ENCODE measurements around the gene TBC1D22A.

Gene TBC1D22A

GRCh38 chr22:46767249-46767985 lies 5.0 kb downstream of the TBC1D22A start:
- H3K9me3 Mint-ChIP-seq, result no peaks in the 10 kb centered on the region
- DNase-seq (ENCODE audit: low spot score in 2 of 2) (no peak), ATAC-seq (ENCODE audit: low read depth) (no peak)
- peaks cover 64% of the 10 kb centered on the region for H3K4me1 Mint-ChIP-seq
- H3K36me3 Mint-ChIP-seq, result peaks cover 25% of the 10 kb centered on the region
- peak overlapping the region; percentile 82 for H3K4me3 Mint-ChIP-seq
- H3K27ac Mint-ChIP-seq, result peak overlapping the region; percentile 98
- no peaks in the 10 kb centered on the region for H3K27me3 Mint-ChIP-seq

- peak overlapping the region; percentile 82 for H3K4me3 Mint-ChIP-seq
- DNase-seq (ENCODE audit: low spot score in 2 of 2) (peak; percentile 42 to 44), ATAC-seq (ENCODE audit: low read depth) (peak; percentile 42)
- H3K9me3 Mint-ChIP-seq, result no peaks in the 10 kb centered on the region
- H3K4me1 Mint-ChIP-seq, result peaks cover 65% of the 10 kb centered on the region
- H3K27ac Mint-ChIP-seq, result peak overlapping the region; percentile 98
- no peaks in the 10 kb centered on the region for H3K27me3 Mint-ChIP-seq
- peaks cover 25% of the 10 kb centered on the region for H3K36me3 Mint-ChIP-seq
These were observed 6.8 kb downstream of the TBC1D22A start for GRCh38 chr22:46769191-46769675.

- Mint-ChIP-seq H3K36me3 (peaks cover 21% of the 10 kb centered on the region), H3K27me3 (no peaks in the 10 kb centered on the region), H3K4me3 (peak overlapping the region; percentile 82), H3K4me1 (peaks cover 63% of the 10 kb centered on the region), H3K9me3 (no peaks in the 10 kb centered on the region), H3K27ac (peak overlapping the region; percentile 98)
- DNase-seq (ENCODE audit: low spot score in 2 of 2) (no peak), ATAC-seq (ENCODE audit: low read depth) (no peak)
These were observed 7.3 kb downstream of the TBC1D22A start for GRCh38 chr22:46769706-46770105.

GRCh38 chr22:46770151-46770641 lies 7.7 kb downstream of the TBC1D22A start:
- Mint-ChIP-seq H3K4me1 (peaks cover 63% of the 10 kb centered on the region), H3K36me3 (peaks cover 20% of the 10 kb centered on the region), H3K27ac (peak overlapping the region; percentile 98), H3K9me3 (no peaks in the 10 kb centered on the region), H3K27me3 (no peaks in the 10 kb centered on the region), H3K4me3 (peak overlapping the region; percentile 82)
- no peak for ATAC-seq (ENCODE audit: low read depth)
- DNase-seq (ENCODE audit: low spot score in 2 of 2), result no peak

GRCh38 chr22:46770726-46771125 lies 8.3 kb downstream of the TBC1D22A start:
- Mint-ChIP-seq H3K4me1 (peaks cover 67% of the 10 kb centered on the region), H3K27me3 (no peaks in the 10 kb centered on the region), H3K36me3 (peaks cover 18% of the 10 kb centered on the region), H3K27ac (peak overlapping the region; percentile 98), H3K9me3 (no peaks in the 10 kb centered on the region), H3K4me3 (peak overlapping the region; percentile 82)
- ATAC-seq (ENCODE audit: low read depth) (peak; percentile 15), DNase-seq (ENCODE audit: low spot score in 2 of 2) (peak; percentile 38 to 46)

GRCh38 chr22:46773076-46773475 lies 10.6 kb downstream of the TBC1D22A start:
- peaks cover 76% of the 10 kb centered on the region for H3K4me1 Mint-ChIP-seq
- H3K9me3 Mint-ChIP-seq, result no peaks in the 10 kb centered on the region
- ATAC-seq (ENCODE audit: low read depth) (no peak), DNase-seq (ENCODE audit: low spot score in 2 of 2) (no peak)
- H3K36me3 Mint-ChIP-seq, result peaks cover 8% of the 10 kb centered on the region
- H3K27ac Mint-ChIP-seq, result peak overlapping the region; percentile 89
- no peaks in the 10 kb centered on the region for H3K27me3 Mint-ChIP-seq
- H3K4me3 Mint-ChIP-seq, result peak overlapping the region; percentile 41

DNA sequence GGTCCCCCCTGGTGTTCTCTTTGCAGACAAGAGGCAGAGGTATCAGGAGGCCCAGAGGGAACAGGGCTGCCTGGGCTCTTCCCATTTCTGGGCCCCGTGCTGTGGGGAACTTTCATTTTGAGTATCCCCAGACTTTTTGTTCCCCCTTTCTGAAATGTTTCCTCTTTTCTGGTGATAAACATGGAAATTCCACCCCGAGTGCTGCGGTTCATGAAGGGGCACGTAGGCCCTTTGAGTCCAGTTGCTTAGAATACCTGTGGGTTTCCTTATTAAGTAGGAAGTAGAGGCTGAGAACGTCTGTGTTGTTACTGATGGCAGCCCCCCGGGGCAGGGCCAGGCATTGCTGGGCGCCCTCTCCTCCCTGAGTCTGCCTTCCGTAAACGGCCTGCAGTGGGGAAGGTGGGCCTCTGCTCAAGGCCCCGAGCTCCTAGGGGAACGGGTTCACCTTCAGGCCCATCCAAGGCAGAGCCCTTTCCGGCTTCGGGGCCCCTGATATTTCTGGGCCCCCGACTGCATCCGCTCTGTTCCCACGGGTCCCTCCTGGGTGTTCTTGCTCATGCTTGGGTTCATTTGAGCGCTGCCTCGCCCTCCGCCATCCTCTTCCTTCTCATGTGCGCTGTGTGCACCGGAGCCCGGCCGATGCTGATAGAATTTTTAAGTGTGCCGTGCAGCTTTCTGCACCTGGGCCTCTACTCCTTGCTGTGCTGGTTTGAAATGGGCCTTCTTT lies 12.0 kb downstream of the TBC1D22A start:
- DNase-seq (ENCODE audit: low spot score in 2 of 2) (peak; percentile 38 to 55), ATAC-seq (ENCODE audit: low read depth) (peak; percentile 50)
- H3K27ac Mint-ChIP-seq, result peak overlapping the region; percentile 89

GRCh38 chr22:46774980-46775849 lies 12.8 kb downstream of the TBC1D22A start:
- Mint-ChIP-seq H3K27ac (peak overlapping the region; percentile 89), H3K27me3 (no peaks in the 10 kb centered on the region), H3K4me3 (peak overlapping the region; percentile 74), H3K9me3 (no peaks in the 10 kb centered on the region), H3K36me3 (peaks cover 5% of the 10 kb centered on the region), H3K4me1 (peaks cover 62% of the 10 kb centered on the region)
- no peak for DNase-seq (ENCODE audit: low spot score in 2 of 2)
- ATAC-seq (ENCODE audit: low read depth), result no peak

More for the DNA sequence above, 12.0 kb downstream of the TBC1D22A start:
- H3K4me1 Mint-ChIP-seq, result peaks cover 67% of the 10 kb centered on the region
- no peaks in the 10 kb centered on the region for H3K27me3 Mint-ChIP-seq
- no peaks in the 10 kb centered on the region for H3K9me3 Mint-ChIP-seq
- peak overlapping the region; percentile 74 for H3K4me3 Mint-ChIP-seq
- H3K36me3 Mint-ChIP-seq, result peaks cover 7% of the 10 kb centered on the region

DNA sequence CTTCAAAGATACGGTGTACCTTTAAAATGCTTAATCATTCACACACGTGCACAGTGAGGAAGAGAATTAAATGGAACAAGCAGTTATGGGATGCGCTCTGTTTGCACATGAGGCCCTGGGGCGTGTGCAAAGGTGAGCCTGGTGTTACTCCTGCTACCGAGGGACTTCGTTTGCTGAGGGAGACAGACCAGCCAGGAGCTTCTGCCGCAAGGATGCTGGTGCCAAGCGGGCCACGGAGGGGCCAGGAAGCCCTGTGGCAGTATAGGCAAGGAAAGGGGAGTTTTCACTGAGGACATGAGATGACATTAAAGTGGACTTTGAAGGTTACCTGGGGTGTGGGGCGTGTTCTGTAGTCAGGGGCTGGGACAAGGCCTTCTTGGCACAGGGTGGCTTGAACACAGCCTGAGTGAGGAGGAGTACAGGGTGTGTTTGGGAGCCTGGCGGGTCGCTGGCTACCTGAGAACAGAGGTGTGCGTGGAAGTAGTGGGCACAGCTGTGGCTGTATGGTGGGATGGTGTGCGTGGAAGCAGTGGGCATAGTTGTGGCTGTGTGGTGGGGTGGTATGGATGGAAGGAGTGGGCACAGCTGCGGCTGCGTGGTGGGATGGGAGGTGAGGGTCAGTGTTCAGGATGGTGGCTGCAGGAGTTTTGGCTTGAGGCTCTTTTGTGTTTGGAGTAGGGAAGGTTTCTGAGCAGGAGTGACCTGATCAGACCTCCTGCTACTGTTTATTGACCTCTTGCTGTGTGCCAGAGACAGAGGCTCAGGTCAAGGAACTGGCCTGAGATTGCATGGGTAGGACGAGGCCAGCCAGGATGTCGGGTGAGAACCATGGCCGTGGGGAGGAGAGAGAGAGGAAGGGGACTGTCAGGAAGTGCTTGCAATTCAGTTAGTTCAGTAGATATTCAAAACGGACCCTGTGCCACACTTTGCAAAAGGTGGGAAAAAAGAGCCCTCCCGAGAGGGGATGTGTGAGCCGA lies 13.7 kb downstream of the TBC1D22A start:
- peak overlapping the region; percentile 89 for H3K27ac Mint-ChIP-seq
- H3K27me3 Mint-ChIP-seq, result no peaks in the 10 kb centered on the region
- DNase-seq (ENCODE audit: low spot score in 2 of 2) (no peak), ATAC-seq (ENCODE audit: low read depth) (no peak)
- peaks cover 57% of the 10 kb centered on the region for H3K4me1 Mint-ChIP-seq
- peaks cover 5% of the 10 kb centered on the region for H3K36me3 Mint-ChIP-seq
- H3K9me3 Mint-ChIP-seq, result no peaks in the 10 kb centered on the region
- H3K4me3 Mint-ChIP-seq, result peak overlapping the region; percentile 74

GRCh38 chr22:46776876-46777608 lies 14.6 kb downstream of the TBC1D22A start:
- ATAC-seq (ENCODE audit: low read depth) (peak; percentile 1), DNase-seq (ENCODE audit: low spot score in 2 of 2) (no peak)
- Mint-ChIP-seq H3K27ac (peak overlapping the region; percentile 89), H3K9me3 (no peaks in the 10 kb centered on the region), H3K27me3 (no peaks in the 10 kb centered on the region), H3K4me1 (peaks cover 63% of the 10 kb centered on the region), H3K36me3 (peaks cover 5% of the 10 kb centered on the region), H3K4me3 (peak overlapping the region; percentile 74)

DNA sequence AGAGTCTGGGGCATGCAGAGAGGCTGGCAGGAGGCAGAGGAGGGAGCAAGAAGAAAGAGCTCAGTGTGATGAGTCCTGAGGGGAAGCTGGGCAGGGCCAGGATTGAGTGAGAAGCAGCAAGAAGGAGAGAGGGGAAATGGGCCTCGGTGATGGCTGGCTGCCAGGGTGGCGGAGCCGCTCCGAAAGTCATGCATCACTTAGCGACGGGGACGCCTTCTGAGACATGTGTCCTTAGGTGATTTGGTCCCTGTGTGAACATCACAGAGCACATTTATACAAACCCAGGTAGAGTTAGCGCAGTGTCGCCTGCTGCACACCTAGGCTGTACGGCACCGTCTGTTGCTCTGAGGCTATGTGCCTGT lies 15.1 kb downstream of the TBC1D22A start:
- H3K4me3 Mint-ChIP-seq, result peak overlapping the region; percentile 74
- peak; percentile 48 for ATAC-seq (ENCODE audit: low read depth)
- H3K4me1 Mint-ChIP-seq, result peaks cover 67% of the 10 kb centered on the region
- peak; percentile 52 to 62 for DNase-seq (ENCODE audit: low spot score in 2 of 2)
- H3K27ac Mint-ChIP-seq, result peak overlapping the region; percentile 89
- H3K36me3 Mint-ChIP-seq, result peaks cover 5% of the 10 kb centered on the region
- H3K27me3 Mint-ChIP-seq, result no peaks in the 10 kb centered on the region
- no peaks in the 10 kb centered on the region for H3K9me3 Mint-ChIP-seq

DNA sequence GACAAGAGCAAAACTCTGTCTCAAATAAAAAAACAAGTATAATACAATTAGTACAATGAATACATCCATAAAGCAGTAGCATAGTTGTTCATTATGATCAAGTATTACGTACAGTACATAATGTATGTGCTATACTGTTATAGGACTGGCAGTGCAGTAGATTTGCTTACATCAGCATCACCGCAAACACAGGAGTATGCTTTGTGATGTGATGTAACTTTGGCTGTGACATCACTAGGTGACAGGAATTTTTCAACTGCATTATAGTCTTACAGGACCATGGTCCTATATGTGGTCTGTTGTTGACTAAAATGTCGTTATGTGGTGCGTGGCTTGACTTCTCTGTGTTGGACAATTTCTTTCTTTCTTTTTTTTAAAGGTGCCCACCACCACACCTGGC lies 16.6 kb downstream of the TBC1D22A start:
- no peaks in the 10 kb centered on the region for H3K9me3 Mint-ChIP-seq
- no peaks in the 10 kb centered on the region for H3K27me3 Mint-ChIP-seq
- peaks cover 65% of the 10 kb centered on the region for H3K4me1 Mint-ChIP-seq
- H3K36me3 Mint-ChIP-seq, result peaks cover 7% of the 10 kb centered on the region
- no peak overlapping the region for H3K4me3 Mint-ChIP-seq
- ATAC-seq (ENCODE audit: low read depth) (no peak), DNase-seq (ENCODE audit: low spot score in 2 of 2) (no peak)
- H3K27ac Mint-ChIP-seq, result no peak overlapping the region
